Hepatocyte (in vitro differentiated cells): ENCODE results near the gene TUBE1. TPM values are rescaled to one million over a fixed set of nuclear protein-coding genes. Genes with fewer than 3 reads are reported as not detected.

ENCODE experiments used
- DNase-seq: peaks from one replicate; pipeline ENCODE4 v3.0.0-alpha.2; 2016; ENCODE audit warnings: low spot score
- H2AFZ ChIP-seq: fragments of 200-600 bp; sonication (generic); 2 replicates; pipeline ENCODE4 v1.6.0; 2016; ENCODE audit warnings: antibody characterized with exemption, mild to moderate bottlenecking
- H3K27ac ChIP-seq: fragments of 200-600 bp; sonication (generic); 2 replicates; pipeline ENCODE4 v1.5.1; 2016; ENCODE audit warnings: mild to moderate bottlenecking
- H3K27me3 ChIP-seq: fragments of 200-600 bp; sonication (generic); 2 replicates; pipeline ENCODE4 v1.6.1; 2016
- H3K36me3 ChIP-seq: fragments of 200-600 bp; sonication (generic); replicated peaks from 2 replicates; pipeline ENCODE4 v1.5.1; 2016; ENCODE audit warnings: low read depth; ENCODE audit not compliant: insufficient read depth
- H3K4me1 ChIP-seq: fragments of 200-600 bp; sonication (generic); 2 replicates; pipeline ENCODE4 v1.5.1; 2016; ENCODE audit warnings: mild to moderate bottlenecking, moderate library complexity; ENCODE audit not compliant: insufficient read depth
- H3K4me2 ChIP-seq: fragments of 200-600 bp; sonication (generic); 2 replicates; pipeline ENCODE4 v1.6.0; 2016
- H3K4me3 ChIP-seq: fragments of 200-600 bp; sonication (generic); 2 replicates; pipeline ENCODE4 v1.5.1; 2016; ENCODE audit warnings: mild to moderate bottlenecking
- H3K79me2 ChIP-seq: fragments of 200-600 bp; sonication (generic); 2 replicates; pipeline ENCODE4 v1.6.0; 2017; ENCODE audit warnings: mild to moderate bottlenecking
- H3K9me2 ChIP-seq: fragments of 200-600 bp; sonication (generic); replicated peaks from 2 replicates; pipeline ENCODE4 v1.6.0; 2017; ENCODE audit warnings: mild to moderate bottlenecking; ENCODE audit not compliant: insufficient read depth
- H3K9me3 ChIP-seq: fragments of 200-600 bp; sonication (generic); 2 replicates; pipeline ENCODE4 v1.5.1; 2016; ENCODE audit warnings: low read depth, mild to moderate bottlenecking
- H4K20me1 ChIP-seq: fragments of 200-600 bp; sonication (generic); 2 replicates; pipeline ENCODE4 v1.6.0; 2016; ENCODE audit warnings: mild to moderate bottlenecking; ENCODE audit not compliant: insufficient read depth, poor library complexity, severe bottlenecking
- EZH2 ChIP-seq: fragments of 200-600 bp; sonication (generic); IDR thresholded peaks from 2 replicates; pipeline ENCODE4 v1.6.1; 2016; ENCODE audit warnings: antibody characterized with exemption, mild to moderate bottlenecking, borderline replicate concordance
- EZH2phosphoT487 ChIP-seq: fragments of 200-600 bp; sonication (generic); IDR thresholded peaks from one replicate; pipeline ENCODE4 v1.6.1; 2018; ENCODE audit warnings: antibody characterized with exemption, mild to moderate bottlenecking, low read depth, moderate library complexity; ENCODE audit not compliant: unreplicated experiment, severe bottlenecking
- WGBS: methylation state at CpG from one replicate; pipeline ENCODE4 v1.1.6; 2016; ENCODE audit warnings: low lambda C conversion rate; ENCODE audit errors: missing lambda C conversion rate; 5-methylcytosine and 5-hydroxymethylcytosine counted together
- polyA plus RNA-seq: library from polyadenylated mRNA; unstranded; fragments of >200 nt; fragmentation: Nextera tagmentation; extraction: Ambion mirVana; gene quantifications from 2 replicates; pipeline ENCODE4 v1.2.1, GENCODE V29; 2016
- total RNA-seq: library from RNA; depleted of rRNA; stranded (reverse); fragments of >200 nt; gene quantifications from 2 replicates; pipeline ENCODE4 v1.2.3, GENCODE V29; 2014
- TF ChIP-seq, protein P1 (sequence below): fragments of 200-600 bp; sonication (generic); IDR thresholded peaks from 2 replicates; pipeline ENCODE4 v1.5.1; 2016; ENCODE audit warnings: antibody characterized with exemption, mild to moderate bottlenecking; ENCODE audit not compliant: poor library complexity

TUBE1 gene
- total and polyA plus RNA-seq, 2 experiments from 2014 or later = 14.4 to 20.3 TPM

DNA sequence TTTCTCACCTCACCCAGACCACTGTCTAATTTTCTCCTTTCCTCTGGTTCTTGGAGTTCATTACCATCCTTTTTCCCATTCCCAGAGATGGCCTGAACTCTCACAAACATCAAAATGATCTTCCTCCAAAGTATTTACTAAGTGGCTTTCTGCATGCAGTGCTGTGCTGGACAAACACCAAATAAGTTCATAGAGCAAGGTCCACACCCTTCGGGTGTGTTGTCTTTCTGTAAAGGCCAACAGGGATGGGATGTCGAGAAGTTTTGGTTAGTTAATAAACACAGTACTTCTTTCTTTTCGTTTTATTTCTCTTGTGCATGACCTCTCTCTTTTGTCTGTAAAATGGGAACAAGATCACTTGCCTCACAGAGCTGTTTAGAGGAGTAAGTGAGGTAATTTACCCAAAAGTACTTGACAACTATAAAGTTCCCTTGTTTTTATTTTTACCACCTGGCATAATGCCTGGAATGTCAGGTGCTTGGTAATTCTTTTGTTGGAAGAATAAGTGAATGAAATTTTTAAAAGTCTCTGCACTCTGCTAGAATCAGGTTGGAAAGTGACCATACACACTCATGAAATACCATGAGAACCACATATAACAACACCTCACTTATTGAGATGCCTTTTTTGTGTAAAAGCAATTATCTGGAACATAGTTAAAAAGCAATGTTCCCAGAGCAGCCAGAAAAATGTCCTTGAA is 56.2 kb downstream of the TUBE1 start:
- Histone ChIP-seq H3K36me3 (no peaks in the 10 kb centered on the region), H3K4me2 (no peak overlapping the region), H3K9me2 (no peaks in the 10 kb centered on the region), H3K4me3 (no peak overlapping the region), H3K27ac (peak overlapping the region; percentile 24), H3K79me2 (no peaks in the 10 kb centered on the region), H3K27me3 (no peaks in the 10 kb centered on the region), H3K9me3 (no peaks in the 10 kb centered on the region), H2AFZ (no peak overlapping the region), H3K4me1 (peaks cover 19% of the 10 kb centered on the region), H4K20me1 (no peaks in the 10 kb centered on the region)
- WGBS = 72% methylated on average over 3 of the region's 3 CpGs
- no peak for TF ChIP-seq EZH2
- TF ChIP-seq EZH2phosphoT487 = no peak
- TF ChIP-seq, protein P1, sequence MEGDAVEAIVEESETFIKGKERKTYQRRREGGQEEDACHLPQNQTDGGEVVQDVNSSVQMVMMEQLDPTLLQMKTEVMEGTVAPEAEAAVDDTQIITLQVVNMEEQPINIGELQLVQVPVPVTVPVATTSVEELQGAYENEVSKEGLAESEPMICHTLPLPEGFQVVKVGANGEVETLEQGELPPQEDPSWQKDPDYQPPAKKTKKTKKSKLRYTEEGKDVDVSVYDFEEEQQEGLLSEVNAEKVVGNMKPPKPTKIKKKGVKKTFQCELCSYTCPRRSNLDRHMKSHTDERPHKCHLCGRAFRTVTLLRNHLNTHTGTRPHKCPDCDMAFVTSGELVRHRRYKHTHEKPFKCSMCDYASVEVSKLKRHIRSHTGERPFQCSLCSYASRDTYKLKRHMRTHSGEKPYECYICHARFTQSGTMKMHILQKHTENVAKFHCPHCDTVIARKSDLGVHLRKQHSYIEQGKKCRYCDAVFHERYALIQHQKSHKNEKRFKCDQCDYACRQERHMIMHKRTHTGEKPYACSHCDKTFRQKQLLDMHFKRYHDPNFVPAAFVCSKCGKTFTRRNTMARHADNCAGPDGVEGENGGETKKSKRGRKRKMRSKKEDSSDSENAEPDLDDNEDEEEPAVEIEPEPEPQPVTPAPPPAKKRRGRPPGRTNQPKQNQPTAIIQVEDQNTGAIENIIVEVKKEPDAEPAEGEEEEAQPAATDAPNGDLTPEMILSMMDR = no peak
- no peak for DNase-seq

DNA sequence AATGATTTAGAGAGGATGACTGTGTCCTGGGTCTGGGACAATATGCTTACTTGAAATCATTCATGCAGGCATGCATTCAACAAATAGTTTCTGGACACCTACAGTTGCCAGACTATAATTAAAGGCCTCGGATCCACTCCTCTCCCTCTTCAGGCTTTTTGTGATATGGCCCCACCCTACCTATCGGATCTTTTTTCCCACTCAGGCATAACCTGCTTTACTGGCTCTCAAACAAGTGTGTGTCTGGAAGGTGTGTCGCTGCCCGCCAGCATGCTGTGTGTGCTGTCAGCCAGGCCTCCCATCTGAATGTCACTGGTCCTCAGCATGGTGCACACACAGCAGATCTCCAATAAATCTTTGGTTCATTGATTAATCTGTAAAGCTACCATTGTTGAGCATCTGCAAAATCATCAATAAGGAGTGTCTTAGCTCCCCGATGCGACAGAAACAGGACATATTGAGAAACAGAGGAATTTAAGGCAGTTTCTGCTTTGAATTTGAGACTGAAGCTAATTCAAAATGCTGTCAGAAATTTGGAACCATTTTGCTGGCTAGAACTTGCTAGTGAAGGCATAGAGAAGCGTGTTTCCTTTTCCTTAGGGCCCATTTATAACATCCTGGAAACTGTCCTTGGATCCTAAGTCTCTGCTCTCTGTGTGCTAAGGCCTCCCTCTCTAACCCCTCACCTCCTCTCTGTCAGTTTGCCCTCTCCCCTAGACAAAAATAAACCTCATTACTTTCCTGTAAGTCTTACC is 56.9 kb downstream of the TUBE1 start:
- peak overlapping the region; percentile 24 for H3K27ac ChIP-seq
- H3K4me3 ChIP-seq = no peak overlapping the region
- H2AFZ ChIP-seq = no peak overlapping the region
- H3K9me2 ChIP-seq = no peaks in the 10 kb centered on the region
- H3K27me3 ChIP-seq = no peaks in the 10 kb centered on the region
- DNase-seq = no peak
- no peaks in the 10 kb centered on the region for H4K20me1 ChIP-seq
- WGBS = 73% methylated on average over 7 of the region's 7 CpGs
- no peaks in the 10 kb centered on the region for H3K79me2 ChIP-seq
- H3K4me1 ChIP-seq = peaks cover 19% of the 10 kb centered on the region
- no peaks in the 10 kb centered on the region for H3K9me3 ChIP-seq
- H3K36me3 ChIP-seq = no peaks in the 10 kb centered on the region
- no peak overlapping the region for H3K4me2 ChIP-seq
- TF ChIP-seq EZH2phosphoT487 (no peak), EZH2 (no peak)
- TF ChIP-seq, protein P1 = no peak

DNA sequence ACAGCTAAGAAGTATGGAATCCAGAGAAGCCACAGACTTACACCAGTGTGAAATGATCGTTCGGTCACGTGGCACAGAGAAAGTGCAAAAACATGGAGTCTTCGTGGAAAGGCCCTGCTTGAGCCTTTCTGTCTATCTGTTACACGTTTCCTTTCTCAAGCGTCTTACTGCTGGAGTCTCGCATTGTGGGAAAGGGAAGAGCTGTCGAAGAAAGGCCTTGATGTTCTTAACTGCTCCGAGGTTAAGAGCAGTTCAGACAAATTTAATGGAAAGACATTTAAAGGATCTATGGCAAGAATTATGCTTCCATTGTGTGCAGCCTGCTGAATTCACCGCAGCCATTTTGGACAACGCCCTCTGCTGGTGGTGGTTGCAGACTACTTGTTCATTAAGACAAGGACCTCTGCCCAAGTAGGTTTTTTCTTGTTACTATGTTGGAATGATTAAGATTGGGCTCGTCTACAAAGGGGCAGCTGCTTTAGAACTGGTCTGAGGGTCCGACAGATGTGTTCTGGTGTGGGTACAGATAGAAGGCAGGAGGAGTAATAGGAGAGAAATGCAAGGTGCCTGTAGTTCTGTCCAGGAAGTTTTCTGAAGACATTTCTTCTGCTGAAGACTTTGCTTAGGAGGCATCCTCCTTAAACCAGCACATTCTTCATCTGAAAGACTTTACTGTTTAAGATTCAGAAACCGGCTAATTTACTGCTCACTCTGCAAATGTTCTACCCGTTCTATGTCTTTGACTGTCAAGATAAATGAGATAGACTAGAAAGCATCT is 58.0 kb downstream of the TUBE1 start:
- DNase-seq = peak; percentile 58
- H3K79me2 ChIP-seq = no peaks in the 10 kb centered on the region
- H3K36me3 ChIP-seq = no peaks in the 10 kb centered on the region
- no peaks in the 10 kb centered on the region for H3K27me3 ChIP-seq
- H2AFZ ChIP-seq = no peak overlapping the region
- H3K4me1 ChIP-seq = peaks cover 19% of the 10 kb centered on the region
- no peaks in the 10 kb centered on the region for H4K20me1 ChIP-seq
- H3K9me2 ChIP-seq = no peaks in the 10 kb centered on the region
- TF ChIP-seq EZH2phosphoT487 = no peak
- TF ChIP-seq, protein P1 = peak; percentile 60
- no peak overlapping the region for H3K4me3 ChIP-seq
- H3K27ac ChIP-seq = no peak overlapping the region
- H3K9me3 ChIP-seq = no peaks in the 10 kb centered on the region
- 73% methylated on average over 15 of the region's 15 CpGs for WGBS
- H3K4me2 ChIP-seq = no peak overlapping the region
